ENCODE measurements around the gene FAM174C. TPM values are rescaled to one million over a fixed set of nuclear protein-coding genes. Genes with fewer than 3 reads are reported as not detected.

Gene FAM174C
- polyA plus RNA-seq, 1 of the 3 experiments (the other 2 are of a cell fraction), result 78.0 TPM

GRCh38 chr19:1298235-1298634 is 22.9 kb downstream of the FAM174C start:
- TF ChIP-seq FOXJ3 (CRISPR knock-in tag; IDR thresholded peaks at IDR 0.05) (no peak), ELF1 (IDR thresholded peaks at IDR 0.05) (no peak), MXI1 (IDR thresholded peaks at IDR 0.05; ENCODE audit: low read depth, low read length) (no peak), NRF1 (IDR thresholded peaks at IDR 0.05; ENCODE audit: low read depth, low read length) (no peak), RCOR1 (IDR thresholded peaks at IDR 0.05; ENCODE audit: low read length) (no peak), FOXM1 (IDR thresholded peaks at IDR 0.05; ENCODE audit: low read depth) (no peak), EZH2phosphoT487 (IDR thresholded peaks at IDR 0.05; ENCODE audit: borderline replicate concordance, low read depth) (no peak), EP300 (IDR thresholded peaks at IDR 0.05; ENCODE audit: borderline replicate concordance in 1 of 2, low read depth in 1 of 2, low read length in 1 of 2) (no peak), RAD21 (IDR thresholded peaks at IDR 0.05; ENCODE audit: low read length) (no peak), YY1 (IDR thresholded peaks at IDR 0.05; ENCODE audit: low read depth) (no peak), CTCF (IDR thresholded peaks at IDR 0.05) (no peak), CHD2 (IDR thresholded peaks at IDR 0.05; ENCODE audit: low read length, partially characterized antibody) (no peak), RFX5 (IDR thresholded peaks at IDR 0.05; ENCODE audit: low read length) (no peak), TEAD4 (IDR thresholded peaks at IDR 0.05; ENCODE audit: borderline replicate concordance, insufficient read depth) (no peak), SIN3A (IDR thresholded peaks at IDR 0.05; ENCODE audit: borderline replicate concordance, low read depth, low read length) (no peak), GATA2 (CRISPR knock-in tag; IDR thresholded peaks at IDR 0.05) (no peak), GABPA (IDR thresholded peaks at IDR 0.05; ENCODE audit: low read depth) (no peak)
- TF ChIP-seq, protein P1, sequence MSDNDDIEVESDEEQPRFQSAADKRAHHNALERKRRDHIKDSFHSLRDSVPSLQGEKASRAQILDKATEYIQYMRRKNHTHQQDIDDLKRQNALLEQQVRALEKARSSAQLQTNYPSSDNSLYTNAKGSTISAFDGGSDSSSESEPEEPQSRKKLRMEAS (IDR thresholded peaks at IDR 0.05; ENCODE audit: low read depth), result no peak
- TF ChIP-seq, protein P2, sequence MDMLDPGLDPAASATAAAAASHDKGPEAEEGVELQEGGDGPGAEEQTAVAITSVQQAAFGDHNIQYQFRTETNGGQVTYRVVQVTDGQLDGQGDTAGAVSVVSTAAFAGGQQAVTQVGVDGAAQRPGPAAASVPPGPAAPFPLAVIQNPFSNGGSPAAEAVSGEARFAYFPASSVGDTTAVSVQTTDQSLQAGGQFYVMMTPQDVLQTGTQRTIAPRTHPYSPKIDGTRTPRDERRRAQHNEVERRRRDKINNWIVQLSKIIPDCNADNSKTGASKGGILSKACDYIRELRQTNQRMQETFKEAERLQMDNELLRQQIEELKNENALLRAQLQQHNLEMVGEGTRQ (IDR thresholded peaks at IDR 0.05; ENCODE audit: borderline replicate concordance, low read depth, low read length), result no peak
- 93% methylated on average over 5 of the region's 8 CpGs for WGBS (ENCODE audit: low lambda C conversion rate)

More at GRCh38 chr19:1298235-1298634, 22.9 kb downstream of the FAM174C start:
- H3K79me2 ChIP-seq (ENCODE audit: insufficient read depth), result no peaks in the 10 kb centered on the region
- DNase-seq, result no peak
- H3F3A ChIP-seq (replicated peaks; ENCODE audit: insufficient read depth), result no peaks in the 10 kb centered on the region
- CTCF ChIA-PET, result interaction anchor here (0.7 kb wide), 2 partner anchors 17 to 66 kb away, joined by 3 to 4 read pairs; no protein-coding TSS in a partner anchor
- no peaks in the 10 kb centered on the region for H4K20me1 ChIP-seq (ENCODE audit: insufficient read depth)
- no peak overlapping the region for H3K4me2 ChIP-seq
- no peaks in the 10 kb centered on the region for H3K27me3 ChIP-seq (ENCODE audit: insufficient read depth)
- POLR2A ChIA-PET, result no interaction called here
- no peaks in the 10 kb centered on the region for H3K9me3 ChIP-seq
- H3K9me2 ChIP-seq, result no peaks in the 10 kb centered on the region
- no peak overlapping the region for H3K4me3 ChIP-seq (ENCODE audit: low read depth in 2 of 2, low read length in 1 of 2)
- H3K27ac ChIP-seq (ENCODE audit: low read depth in 2 of 2, low read length in 1 of 2), result no peak overlapping the region
- no peaks in the 10 kb centered on the region for H3K4me1 ChIP-seq (ENCODE audit: control insufficient read depth in 1 of 2, insufficient read depth in 2 of 2, low read depth in 1 of 2, low read length in 1 of 2)
- no peaks in the 10 kb centered on the region for H3K36me3 ChIP-seq (replicated peaks in 1 of 2; ENCODE audit: control insufficient read depth in 1 of 2, insufficient read depth in 2 of 2, low read length in 1 of 2)
- no peak overlapping the region for H3K9ac ChIP-seq
- no peak overlapping the region for H2AFZ ChIP-seq (ENCODE audit: low read depth)

All from SK-N-SH (cell line).